HG02763 (cell line): ENCODE data around the gene RNGTT.
A peak's percentile ranks its signal among the peaks of the same experiment; 100 is the strongest.

ENCODE experiments used
- ATAC-seq: cut with Tn5 transposase; IDR thresholded peaks from one replicate; pipeline ENCODE4 v1.9.1; 2021; ENCODE audit warnings: mild to moderate bottlenecking, moderate library complexity; ENCODE audit not compliant: unreplicated experiment

Gene RNGTT

DNA sequence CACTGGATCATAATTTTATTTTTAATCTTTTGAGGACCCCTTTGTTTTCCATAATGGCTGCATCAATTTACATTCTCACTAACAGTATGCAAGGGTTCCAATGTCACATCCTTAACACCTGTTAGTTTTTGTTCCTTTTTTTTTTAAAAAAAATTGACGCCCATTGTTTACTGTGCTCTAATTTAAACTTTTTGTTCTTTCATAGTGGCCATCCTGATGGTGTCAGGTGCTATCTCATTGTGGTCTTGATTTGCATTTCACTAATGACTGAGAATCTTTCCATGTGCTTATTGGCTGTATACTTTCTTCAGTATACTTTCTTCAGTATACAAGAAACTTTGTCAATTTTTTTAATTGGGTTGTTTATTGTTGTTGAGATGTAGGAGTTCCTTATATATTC is 347.0 kb downstream of the RNGTT start:
- peak; percentile 52 for ATAC-seq

- no peak for ATAC-seq
Measured at GRCh38 chr6:88614316-88614877, 349.0 kb downstream of the RNGTT start.

DNA sequence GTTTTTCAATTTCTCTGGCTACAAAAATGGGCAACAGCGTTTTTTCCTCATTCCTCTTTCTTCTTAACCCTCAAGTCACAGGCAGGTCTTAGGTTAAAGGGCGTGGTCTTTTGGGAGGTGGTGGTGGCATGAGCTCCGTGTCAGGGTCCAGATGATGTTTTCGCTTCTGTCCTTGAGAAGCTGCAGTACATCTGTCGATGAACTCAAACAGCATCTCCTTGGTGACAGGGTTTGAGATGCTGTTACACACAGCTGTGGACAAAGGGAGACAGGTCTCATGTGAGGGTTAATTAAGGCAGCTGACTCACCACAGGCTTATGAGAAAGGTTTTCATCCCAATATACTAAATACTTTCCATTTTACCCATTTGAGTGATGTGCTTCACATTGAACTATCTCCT is 350.8 kb downstream of the RNGTT start:
- peak; percentile 28 for ATAC-seq

DNA sequence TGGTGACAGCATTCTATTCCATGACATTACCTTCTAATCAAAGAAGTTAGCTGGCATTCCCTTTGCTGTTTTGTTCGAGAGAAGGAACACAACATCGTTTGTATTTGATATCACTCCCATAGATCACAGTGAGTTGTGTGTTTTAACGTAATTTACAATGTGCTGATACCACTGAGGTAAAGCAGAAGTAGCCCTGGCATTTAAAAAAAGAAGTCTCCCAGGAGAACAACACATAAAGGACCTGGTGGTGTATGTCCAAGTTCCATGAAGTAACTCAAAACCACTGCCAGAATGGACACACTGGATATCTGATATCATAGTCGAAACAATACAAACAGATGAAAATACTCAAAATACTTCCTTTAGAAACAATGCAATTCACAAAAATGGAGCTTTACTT is 351.7 kb downstream of the RNGTT start:
- ATAC-seq, result no peak

- no peak for ATAC-seq
Measured at GRCh38 chr6:88609983-88610382, 353.4 kb downstream of the RNGTT start.

DNA sequence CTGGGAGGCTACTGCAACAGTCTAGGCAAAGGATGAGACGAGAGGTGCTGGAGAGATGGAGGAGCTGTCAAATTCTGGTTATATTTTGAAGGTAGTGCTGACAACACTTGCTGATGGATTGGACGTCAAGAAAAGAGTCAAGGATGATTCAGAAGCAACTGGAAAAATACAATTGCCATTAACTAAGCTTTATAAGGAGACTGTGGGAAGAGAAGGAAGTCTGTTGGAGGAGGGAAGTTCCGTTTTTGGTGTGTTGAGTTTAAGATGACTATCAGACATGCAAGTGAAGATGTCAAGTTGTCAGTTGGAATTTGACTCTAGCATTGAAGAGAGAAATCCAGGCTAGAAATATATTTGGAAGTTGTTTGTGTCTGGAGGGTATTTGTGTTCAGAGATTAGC is 358.1 kb downstream of the RNGTT start:
- no peak for ATAC-seq

GRCh38 chr6:88599571-88599970 is 363.8 kb downstream of the RNGTT start:
- ATAC-seq, result peak; percentile 53

DNA sequence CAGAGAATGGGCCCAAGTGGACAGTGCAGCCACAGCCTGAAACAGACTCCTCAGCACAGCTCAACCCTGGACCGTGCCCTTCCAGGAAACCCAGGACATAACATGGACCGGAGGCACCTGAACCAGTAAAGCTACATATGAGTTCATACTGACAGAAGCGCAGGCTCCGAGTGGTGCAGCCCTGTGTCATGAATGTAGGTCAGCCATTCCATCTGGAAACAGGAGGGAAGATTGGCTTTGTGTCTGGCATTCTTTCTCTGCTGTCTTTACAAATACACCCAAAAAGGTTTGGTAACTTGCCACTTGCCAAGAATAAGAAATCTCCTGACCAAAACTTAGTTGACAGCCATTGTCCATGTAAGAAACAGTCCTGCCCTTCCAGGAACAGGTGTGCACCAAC is 366.6 kb downstream of the RNGTT start:
- no peak for ATAC-seq

DNA sequence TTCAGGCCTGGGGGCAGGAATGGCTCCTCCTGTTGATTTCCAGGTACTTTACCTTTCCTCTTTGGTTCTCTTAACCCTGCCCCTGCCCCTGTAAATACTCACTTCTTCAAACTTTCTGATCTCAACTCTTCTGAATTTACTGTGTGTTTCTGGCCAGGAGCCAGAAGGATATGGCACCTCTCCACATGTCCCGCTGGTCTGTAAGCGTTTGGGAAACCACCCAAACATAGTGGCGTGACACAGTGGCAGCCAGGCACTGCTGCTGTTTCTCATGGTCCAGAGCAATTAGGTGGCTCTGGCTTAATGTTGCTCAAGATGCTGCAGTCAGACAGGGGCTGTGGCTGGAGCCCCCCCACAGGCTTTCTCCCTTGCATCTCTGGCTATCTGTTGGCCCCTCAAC is 374.5 kb downstream of the RNGTT start:
- no peak for ATAC-seq

- no peak for ATAC-seq
Measured at GRCh38 chr6:88587150-88587520, 376.3 kb downstream of the RNGTT start.

- no peak for ATAC-seq
Measured at GRCh38 chr6:88586371-88587149, 376.9 kb downstream of the RNGTT start.

GRCh38 chr6:88585276-88585692 is 378.1 kb downstream of the RNGTT start:
- ATAC-seq, result no peak

DNA sequence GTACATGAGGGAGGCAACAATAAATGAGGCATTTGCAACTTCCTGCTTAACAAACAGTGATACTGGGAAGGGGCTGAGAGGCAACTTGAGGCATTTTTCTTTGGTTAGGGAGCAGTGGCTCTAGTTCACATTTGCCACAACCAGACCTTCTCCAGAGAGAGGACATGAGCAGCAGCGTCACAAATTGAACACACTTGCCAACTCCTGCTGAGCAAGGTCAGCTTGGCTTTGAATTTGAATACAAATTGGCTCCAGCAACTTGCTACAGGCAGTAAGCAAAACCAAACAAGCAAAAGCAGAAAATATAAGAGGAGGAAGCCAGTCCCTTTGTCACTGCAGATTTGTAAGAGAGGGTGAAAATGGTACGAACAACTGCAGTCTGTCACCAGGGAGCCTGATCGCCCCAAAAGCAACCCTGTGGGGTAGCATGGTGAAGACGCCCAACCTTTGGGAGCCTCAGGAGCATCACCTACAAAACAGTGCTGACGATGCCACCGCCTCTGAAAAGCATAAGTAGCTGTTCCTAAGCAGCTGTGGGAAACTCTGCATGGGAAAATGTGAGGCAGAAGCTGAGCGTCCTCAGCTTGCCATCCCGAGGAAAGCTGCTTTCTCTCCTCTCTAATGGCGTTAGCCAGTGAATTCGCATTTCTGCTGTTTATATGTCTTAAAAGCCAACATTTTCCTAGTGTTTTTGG is 378.7 kb downstream of the RNGTT start:
- no peak for ATAC-seq

GRCh38 chr6:88577461-88577860 is 386.0 kb downstream of the RNGTT start:
- ATAC-seq, result no peak

- ATAC-seq, result no peak
Measured at GRCh38 chr6:88575536-88575935, 387.9 kb downstream of the RNGTT start.

GRCh38 chr6:88574651-88575050 is 388.8 kb downstream of the RNGTT start:
- no peak for ATAC-seq

DNA sequence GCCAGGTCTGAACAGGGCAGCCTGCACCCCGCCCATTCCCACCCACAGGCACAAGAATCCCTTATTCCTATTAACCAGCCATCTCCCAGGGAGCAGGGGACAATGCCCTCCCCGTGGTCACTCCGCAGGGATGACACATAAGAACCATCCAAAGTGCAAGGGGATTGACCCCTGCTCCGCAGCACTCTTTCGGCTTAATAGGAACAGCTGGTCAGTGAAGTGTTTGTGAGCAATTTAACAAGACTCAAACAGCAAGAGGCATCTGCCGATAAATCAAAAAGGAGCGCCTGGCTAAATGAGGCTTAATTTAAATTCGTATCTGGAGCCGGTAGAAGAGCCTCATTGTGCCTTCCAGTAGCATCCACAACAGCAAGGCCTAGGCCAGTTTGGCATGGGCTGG is 389.4 kb downstream of the RNGTT start:
- ATAC-seq, result no peak

- ATAC-seq, result no peak
Measured at GRCh38 chr6:88573561-88573960, 389.9 kb downstream of the RNGTT start.

DNA sequence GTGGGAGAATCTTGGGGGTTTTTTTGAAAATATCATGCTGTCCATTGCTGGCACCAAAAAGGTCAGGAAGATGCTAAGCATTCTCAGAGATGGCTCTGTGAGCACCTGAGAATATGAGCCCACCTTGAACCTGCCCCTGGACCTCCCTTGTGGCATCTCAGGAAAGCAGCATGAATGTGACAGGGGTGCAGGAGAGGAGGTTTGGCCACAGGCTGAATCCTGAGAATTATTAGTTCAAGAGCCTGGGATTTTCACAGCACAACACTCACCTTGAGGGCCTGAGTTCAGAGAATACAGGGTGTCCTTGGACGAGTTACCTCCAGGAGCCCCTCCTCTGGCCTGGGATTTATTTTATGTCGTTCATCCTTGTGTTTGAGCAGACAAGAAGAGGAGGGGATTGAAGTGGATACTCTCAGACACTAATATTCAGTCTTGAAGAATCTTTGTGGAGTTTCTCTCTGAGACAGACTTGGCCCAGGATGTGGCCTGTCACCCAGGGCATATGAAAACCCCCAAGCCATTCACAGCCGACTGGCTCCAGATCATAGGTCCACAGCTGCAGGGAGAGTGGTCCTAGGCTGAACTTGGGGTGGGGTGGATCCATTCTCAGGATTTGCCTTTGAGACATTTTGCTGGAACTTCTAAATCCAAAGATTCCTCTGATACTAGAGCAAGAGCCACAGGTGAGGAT is 390.8 kb downstream of the RNGTT start:
- ATAC-seq, result no peak

- no peak for ATAC-seq
Measured at GRCh38 chr6:88569959-88570358, 393.5 kb downstream of the RNGTT start.

- no peak for ATAC-seq
Measured at GRCh38 chr6:88567696-88568095, 395.7 kb downstream of the RNGTT start.
